Neural progenitor cell (in vitro differentiated cells): ENCODE data around the gene CTNNA3.

ENCODE experiments used
- EZH2 ChIP-seq: fragments of 200-600 bp; sonication (generic); IDR thresholded peaks from 2 replicates; pipeline ENCODE4 v1.6.1; 2017; ENCODE audit warnings: antibody characterized with exemption, mild to moderate bottlenecking, moderate library complexity
- TF ChIP-seq, protein P1 (sequence below): fragments of 200-600 bp; sonication (generic); IDR thresholded peaks from 2 replicates; pipeline ENCODE4 v1.5.1; 2017; ENCODE audit warnings: antibody characterized with exemption, mild to moderate bottlenecking

DNA sequence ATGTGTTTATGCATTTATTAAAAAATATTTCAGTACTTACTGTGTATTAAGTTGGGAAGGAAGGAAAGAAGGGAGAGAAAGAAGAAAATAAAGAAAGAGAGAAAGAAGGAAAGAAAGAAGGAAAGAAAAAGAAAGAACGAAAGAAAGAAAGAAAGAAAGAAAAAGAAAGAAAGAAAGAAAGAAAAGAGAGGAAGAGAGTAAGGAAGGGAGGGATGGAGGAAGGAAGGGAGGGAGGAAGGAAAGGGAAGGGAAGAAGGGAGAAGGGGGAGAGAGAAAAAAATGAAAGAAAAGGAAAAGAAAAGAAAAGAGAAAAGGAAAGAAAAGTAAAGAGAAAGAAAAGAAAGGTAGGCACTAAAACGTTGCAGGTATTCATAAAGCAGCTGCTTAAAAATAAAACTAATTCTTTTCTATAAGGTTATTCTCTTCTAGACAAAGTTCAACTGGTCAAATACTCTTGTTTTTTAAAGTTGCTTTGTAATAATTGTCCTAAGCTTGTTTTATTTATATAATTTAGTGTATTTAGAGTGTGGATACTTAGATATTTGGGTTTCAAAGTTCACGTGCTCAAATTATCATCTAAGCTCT lies 1473.4 kb downstream of the CTNNA3 start:
- TF ChIP-seq, protein P1, sequence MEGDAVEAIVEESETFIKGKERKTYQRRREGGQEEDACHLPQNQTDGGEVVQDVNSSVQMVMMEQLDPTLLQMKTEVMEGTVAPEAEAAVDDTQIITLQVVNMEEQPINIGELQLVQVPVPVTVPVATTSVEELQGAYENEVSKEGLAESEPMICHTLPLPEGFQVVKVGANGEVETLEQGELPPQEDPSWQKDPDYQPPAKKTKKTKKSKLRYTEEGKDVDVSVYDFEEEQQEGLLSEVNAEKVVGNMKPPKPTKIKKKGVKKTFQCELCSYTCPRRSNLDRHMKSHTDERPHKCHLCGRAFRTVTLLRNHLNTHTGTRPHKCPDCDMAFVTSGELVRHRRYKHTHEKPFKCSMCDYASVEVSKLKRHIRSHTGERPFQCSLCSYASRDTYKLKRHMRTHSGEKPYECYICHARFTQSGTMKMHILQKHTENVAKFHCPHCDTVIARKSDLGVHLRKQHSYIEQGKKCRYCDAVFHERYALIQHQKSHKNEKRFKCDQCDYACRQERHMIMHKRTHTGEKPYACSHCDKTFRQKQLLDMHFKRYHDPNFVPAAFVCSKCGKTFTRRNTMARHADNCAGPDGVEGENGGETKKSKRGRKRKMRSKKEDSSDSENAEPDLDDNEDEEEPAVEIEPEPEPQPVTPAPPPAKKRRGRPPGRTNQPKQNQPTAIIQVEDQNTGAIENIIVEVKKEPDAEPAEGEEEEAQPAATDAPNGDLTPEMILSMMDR: no peak
- no peak for TF ChIP-seq EZH2
